Choroid plexus epithelial cell (primary cell): ENCODE data around the gene WNT11.

ENCODE experiments used
- DNase-seq: peaks from one replicate; pipeline ENCODE4 v3.0.0-alpha.2; 2010; ENCODE audit warnings: low read depth
- H3K4me3 ChIP-seq: 2 replicates; pipeline ENCODE4 v1.5.1; 2011; ENCODE audit warnings: low read depth, mild to moderate bottlenecking, control low read depth, low read length, moderate library complexity
- TF ChIP-seq, protein P1 (sequence below): conservative IDR thresholded peaks from 2 replicates; pipeline ENCODE4 v1.5.1; 2011; ENCODE audit warnings: low read depth, mild to moderate bottlenecking, control low read depth, inconsistent platforms, low read length, moderate library complexity

Gene WNT11

DNA sequence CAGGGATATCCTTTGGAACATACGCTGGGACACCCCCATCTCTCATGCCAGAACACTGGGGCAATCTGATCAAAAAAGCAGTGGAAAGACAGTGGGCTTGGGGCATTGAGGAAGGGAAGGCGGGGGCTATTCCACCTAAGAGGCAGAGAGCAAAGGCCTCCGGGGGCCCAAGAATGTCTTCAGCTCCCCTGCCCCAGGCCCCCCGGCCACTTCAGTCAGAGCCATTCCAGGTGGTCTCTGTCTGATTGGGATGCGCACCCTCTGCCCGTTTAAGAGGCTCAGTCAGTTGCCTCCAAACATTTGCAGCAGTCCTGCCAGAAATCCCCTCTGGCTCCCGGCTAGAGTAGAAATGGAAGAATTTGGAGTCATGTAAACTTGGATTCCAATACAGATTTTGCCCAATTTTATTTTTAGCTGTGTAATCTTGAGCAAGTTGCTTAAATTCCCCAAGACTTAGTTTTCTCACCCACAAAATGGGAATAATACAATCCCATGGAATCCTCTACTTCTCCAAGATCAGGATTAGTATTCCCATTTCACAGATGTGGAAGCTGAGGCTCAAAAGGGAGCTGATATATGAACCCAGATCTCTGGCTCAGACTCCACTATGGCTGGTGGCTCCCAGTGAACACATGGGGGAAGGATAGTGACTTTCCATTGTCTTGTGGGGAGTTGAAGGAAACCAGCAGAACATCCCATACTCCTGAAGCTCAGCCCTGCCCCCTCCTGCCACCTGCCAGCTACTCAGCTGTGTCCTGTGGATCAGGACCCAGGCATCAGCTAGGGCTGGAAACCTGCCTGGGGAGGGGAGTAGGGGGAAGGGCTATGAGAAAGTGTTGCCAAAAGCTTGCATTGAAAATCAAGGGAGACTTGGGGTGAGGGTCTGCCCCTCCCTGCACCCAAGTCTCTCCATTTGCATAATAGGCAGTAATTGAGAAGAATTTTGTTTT is 6.1 kb upstream of the WNT11 start:
- DNase-seq = no peak
- no peak overlapping the region for H3K4me3 ChIP-seq
- TF ChIP-seq, protein P1, sequence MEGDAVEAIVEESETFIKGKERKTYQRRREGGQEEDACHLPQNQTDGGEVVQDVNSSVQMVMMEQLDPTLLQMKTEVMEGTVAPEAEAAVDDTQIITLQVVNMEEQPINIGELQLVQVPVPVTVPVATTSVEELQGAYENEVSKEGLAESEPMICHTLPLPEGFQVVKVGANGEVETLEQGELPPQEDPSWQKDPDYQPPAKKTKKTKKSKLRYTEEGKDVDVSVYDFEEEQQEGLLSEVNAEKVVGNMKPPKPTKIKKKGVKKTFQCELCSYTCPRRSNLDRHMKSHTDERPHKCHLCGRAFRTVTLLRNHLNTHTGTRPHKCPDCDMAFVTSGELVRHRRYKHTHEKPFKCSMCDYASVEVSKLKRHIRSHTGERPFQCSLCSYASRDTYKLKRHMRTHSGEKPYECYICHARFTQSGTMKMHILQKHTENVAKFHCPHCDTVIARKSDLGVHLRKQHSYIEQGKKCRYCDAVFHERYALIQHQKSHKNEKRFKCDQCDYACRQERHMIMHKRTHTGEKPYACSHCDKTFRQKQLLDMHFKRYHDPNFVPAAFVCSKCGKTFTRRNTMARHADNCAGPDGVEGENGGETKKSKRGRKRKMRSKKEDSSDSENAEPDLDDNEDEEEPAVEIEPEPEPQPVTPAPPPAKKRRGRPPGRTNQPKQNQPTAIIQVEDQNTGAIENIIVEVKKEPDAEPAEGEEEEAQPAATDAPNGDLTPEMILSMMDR = no peak

DNA sequence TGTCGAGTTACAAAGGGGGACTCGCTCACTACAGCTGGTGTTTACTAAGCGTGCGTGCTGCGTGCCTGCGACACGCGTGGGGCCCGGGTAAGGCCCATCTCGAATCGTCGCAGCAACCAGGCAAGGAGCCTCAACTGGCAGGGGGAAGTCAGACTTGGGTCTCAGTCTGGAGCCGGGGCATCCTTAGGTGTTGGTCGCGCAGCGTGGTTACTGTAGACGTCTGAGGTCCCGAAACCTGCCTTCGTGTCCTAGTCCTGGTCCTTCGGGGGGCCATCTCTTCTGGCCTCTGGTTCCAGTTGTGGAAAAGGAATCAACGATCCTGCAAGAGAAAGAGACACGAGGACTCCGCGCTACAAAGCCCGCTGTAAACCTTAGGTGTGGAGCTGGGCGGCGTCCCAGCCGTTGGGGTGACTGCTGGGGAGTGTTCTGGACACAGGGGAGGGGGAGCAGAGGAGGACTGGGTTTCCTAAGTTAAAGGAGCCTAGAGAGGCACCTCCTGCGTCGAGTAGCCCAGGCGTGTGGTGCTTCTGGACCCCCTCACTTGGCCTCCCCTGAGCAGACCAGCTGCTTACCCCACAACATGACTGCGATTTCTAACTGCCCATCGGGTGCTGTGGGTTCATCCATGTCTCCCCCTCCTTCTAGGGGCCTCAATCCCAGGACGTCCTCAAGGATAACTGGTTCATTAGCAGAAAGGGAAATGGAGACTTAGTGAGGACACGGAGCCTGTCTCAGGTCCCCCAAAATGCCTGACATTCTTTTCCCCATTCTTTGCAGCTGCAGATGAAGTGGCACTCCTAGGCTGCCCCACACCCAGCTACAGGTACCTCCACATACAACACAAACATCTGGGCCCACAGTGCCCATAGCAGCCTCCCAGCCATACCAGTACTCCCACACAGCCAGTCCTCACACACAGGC is 4.9 kb upstream of the WNT11 start:
- peak overlapping the region; percentile 29 for H3K4me3 ChIP-seq
- no peak for DNase-seq
- TF ChIP-seq, protein P1 = no peak

DNA sequence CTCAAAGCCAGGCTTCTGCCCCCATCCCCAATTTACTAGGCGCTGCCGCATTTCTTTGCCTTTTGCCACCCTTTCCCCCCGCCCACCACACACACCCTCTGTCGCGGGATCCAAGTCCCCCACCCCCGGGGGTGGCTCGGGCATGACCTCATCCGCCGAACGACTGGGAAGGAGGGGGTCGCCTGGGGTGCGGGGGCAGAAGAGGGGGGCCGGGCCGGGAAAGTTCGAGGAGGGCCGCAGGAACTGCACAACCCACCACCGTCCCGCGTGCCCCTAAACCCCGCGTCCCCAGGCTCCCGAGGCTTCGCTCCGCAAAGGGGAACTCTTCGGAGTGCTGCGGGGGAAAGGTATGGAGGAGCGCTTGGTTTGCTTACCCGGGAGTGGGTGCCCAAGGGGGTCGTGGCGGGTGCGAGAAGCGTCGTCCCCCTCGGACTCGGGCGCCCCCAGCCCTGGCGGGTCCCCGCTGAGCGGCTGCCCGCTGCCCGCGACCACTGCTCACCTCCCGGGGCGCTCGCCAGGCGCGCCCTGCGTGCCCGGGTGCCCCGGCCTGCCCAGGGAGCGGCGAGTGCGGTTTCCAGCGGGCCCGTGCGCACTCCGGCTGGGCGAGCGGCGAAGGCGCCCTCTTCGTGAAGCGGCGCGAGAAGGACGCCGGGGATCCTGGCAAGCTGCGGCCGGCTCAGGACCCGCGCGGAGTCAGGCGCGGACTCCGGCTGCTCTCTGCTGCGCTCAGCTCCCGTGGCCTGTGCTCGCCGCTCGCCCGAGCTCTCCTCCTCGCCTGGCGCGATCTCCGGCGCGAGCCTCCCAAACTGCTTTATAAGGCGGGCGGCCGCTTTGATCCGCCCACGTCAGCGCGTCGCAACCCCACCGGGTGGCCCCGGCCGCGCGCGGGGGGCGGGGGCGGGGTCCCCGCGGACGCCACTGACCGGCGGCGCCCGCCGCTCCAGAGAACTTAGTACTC is 4.0 kb upstream of the WNT11 start:
- peak overlapping the region; percentile 37 for H3K4me3 ChIP-seq
- peak; percentile 83 for DNase-seq
- TF ChIP-seq, protein P1 = no peak

DNA sequence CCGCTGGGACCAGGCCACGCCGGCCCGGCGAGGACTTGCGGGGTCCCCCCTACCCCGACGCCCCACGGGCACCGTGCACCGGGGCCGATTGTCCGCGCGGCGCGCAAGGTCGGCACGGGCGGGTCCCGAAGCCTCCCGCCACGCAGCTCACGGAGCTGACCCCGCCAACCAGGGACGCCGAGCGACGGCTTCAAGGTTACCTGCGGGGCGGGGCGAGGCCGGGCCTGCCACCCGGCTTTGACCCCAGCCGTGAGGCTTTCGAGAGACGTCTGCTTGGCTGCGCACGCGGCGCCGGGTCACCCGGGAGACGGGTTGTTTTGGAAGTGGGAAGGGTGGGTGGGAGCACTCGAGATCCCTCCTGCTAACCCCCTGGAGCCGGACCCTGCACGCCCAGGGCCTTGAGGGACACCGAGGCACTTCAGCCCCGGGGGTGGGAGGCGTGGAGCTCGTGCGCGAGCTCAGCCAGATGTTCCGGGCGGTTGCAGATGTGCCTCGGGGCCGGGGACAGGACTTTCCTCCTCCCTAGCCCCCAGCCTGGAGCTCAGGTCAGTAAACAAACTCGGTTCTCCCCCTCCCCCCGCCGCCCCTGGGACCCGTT is 3.2 kb upstream of the WNT11 start:
- peak overlapping the region; percentile 34 for H3K4me3 ChIP-seq
- DNase-seq = no peak
- TF ChIP-seq, protein P1 = no peak

DNA sequence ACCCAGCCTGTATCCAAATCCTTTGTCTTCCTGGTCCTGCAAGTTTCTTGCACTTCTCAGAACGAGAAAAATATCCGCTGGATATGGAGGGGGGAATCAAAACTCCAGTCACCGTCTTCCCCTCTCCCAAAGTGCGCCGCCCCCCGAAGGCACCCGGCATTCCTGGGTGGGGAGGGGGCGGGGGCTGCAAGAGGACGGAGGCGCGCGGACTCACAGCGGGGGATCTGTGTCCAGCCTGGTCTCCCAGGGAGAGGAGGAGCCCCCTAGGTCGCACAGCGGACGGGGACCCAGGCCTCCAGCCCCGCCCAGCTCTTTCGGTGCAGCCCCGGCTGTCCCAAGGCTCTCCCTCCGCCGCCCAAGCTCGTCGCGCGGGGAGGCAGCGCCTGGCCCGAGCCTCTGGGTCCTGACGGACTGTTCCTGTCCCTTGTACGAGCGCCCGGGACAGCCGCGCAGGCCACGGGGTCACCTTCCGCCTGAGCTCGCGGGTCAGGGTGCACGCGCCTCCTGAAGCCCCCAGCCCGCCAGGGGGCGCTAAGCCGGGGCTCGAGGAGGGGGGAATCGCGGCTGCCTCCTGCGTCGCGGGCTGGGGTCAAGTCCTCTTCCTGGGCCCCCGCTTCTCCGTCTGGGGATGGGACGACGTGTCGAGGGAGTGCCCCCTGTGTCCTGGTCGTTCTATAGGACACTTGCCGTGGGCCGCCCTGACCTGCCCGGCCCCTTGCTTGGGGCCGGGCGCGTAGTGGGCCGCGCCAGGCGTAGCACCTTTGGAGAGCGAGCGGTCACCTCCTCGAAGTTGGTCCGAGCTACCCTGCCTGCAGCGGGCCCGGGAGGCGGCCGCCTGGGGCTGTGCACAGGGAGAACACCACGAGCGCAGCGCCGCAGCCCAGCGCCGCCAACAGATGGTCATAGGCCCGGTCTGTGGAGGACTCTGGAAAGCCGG is 2.4 kb upstream of the WNT11 start:
- peak; percentile 40 for DNase-seq
- peak overlapping the region; percentile 34 for H3K4me3 ChIP-seq
- TF ChIP-seq, protein P1 = peak; percentile 62
